ENCODE measurements around the gene G6PC2. TPM values are rescaled to one million over a fixed set of nuclear protein-coding genes. Genes with fewer than 3 reads are reported as not detected.

G6PC2 gene
- total RNA-seq, 1 experiment from 2014 or later = not detected

DNA sequence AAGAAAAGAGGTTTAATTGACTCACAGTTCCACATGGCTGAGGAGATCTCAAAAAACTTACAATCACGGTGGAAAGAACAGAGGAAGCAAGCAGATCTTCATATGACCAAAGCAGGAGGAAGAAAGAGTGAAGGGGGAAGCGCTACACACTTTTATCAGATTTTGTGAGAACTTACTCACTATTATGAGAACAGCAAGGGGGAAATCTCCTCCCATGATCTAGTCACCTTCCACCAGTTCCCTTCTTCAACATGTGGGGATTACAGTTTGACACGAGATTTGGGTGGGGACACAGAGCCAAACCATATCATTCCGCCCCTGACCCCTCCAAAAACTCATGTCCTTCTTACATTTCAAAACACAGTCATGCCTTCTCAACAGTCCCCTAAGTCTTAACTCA is 54.2 kb downstream of the G6PC2 start:
- TF ChIP-seq, protein P1, sequence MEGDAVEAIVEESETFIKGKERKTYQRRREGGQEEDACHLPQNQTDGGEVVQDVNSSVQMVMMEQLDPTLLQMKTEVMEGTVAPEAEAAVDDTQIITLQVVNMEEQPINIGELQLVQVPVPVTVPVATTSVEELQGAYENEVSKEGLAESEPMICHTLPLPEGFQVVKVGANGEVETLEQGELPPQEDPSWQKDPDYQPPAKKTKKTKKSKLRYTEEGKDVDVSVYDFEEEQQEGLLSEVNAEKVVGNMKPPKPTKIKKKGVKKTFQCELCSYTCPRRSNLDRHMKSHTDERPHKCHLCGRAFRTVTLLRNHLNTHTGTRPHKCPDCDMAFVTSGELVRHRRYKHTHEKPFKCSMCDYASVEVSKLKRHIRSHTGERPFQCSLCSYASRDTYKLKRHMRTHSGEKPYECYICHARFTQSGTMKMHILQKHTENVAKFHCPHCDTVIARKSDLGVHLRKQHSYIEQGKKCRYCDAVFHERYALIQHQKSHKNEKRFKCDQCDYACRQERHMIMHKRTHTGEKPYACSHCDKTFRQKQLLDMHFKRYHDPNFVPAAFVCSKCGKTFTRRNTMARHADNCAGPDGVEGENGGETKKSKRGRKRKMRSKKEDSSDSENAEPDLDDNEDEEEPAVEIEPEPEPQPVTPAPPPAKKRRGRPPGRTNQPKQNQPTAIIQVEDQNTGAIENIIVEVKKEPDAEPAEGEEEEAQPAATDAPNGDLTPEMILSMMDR (IDR thresholded peaks at IDR 0.05; ENCODE audit: unreplicated experiment) = no peak
- Mint-ChIP-seq H3K27me3 (ENCODE audit: unreplicated experiment) (no peaks in the 10 kb centered on the region), H3K27ac (ENCODE audit: unreplicated experiment) (no peak overlapping the region), H3K4me3 (ENCODE audit: low read depth, unreplicated experiment) (no peak overlapping the region), H3K4me1 (ENCODE audit: low read depth, unreplicated experiment) (no peaks in the 10 kb centered on the region), H3K9me3 (ENCODE audit: low read depth, unreplicated experiment) (peaks cover 32% of the 10 kb centered on the region), H3K36me3 (ENCODE audit: insufficient read depth, unreplicated experiment) (no peaks in the 10 kb centered on the region)
- DNase-seq = no peak
- CTCF ChIA-PET = no interaction called here
- BruUV-seq (replicated peaks) = no TSS peak
- intact Hi-C loops (cut with micrococcal nuclease; ENCODE audit: unreplicated experiment) = no loop called here

DNA sequence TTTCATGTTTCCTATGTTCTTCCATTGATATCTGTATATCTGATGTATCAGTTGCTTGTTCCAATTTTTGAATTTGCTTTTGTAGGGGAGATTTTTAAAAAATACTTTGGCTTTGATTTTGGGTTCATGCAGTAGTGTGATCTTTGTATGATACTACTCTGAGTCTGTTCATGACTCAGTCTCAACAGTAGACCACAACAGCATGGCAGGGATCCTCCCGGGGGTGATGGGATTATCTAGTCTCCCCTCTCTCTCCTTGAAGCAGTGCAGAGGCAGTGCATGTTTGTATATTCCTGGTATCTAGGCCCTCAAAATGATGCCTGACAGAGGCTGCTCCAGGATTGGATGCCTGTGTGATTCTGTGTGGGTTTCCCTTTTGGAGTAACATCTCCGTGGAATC is 55.3 kb downstream of the G6PC2 start:
- intact Hi-C loops (cut with micrococcal nuclease; ENCODE audit: unreplicated experiment) = no loop called here
- H3K4me3 Mint-ChIP-seq (ENCODE audit: low read depth, unreplicated experiment) = no peak overlapping the region
- CTCF ChIA-PET = no interaction called here
- peaks cover 27% of the 10 kb centered on the region for H3K9me3 Mint-ChIP-seq (ENCODE audit: low read depth, unreplicated experiment)
- no peak for DNase-seq
- no peaks in the 10 kb centered on the region for H3K27me3 Mint-ChIP-seq (ENCODE audit: unreplicated experiment)
- H3K4me1 Mint-ChIP-seq (ENCODE audit: low read depth, unreplicated experiment) = peaks cover 3% of the 10 kb centered on the region
- TF ChIP-seq, protein P1 (IDR thresholded peaks at IDR 0.05; ENCODE audit: unreplicated experiment) = no peak
- H3K27ac Mint-ChIP-seq (ENCODE audit: unreplicated experiment) = no peak overlapping the region
- BruUV-seq (replicated peaks) = no TSS peak
- no peaks in the 10 kb centered on the region for H3K36me3 Mint-ChIP-seq (ENCODE audit: insufficient read depth, unreplicated experiment)

Other genes starting within 250 kb of the G6PC2 start
- 12.5 and 18.4 TPM in 2 replicates for gene NOSTRIN, start 98.7 kb upstream of the G6PC2 start, total RNA-seq (2022)
- gene SPC25, start 10.9 kb upstream of the G6PC2 start, total RNA-seq (2022) = 60.2 and 77.0 TPM in 2 replicates
- 1.3 and 2.1 TPM in 2 replicates for gene ABCB11, start 130.0 kb downstream of the G6PC2 start, total RNA-seq (2022)
- 16.6 and 46.8 TPM in 2 replicates for gene DHRS9, start 168.3 kb downstream of the G6PC2 start, total RNA-seq (2022)

Measured in Calu3 (cell line).